RWPE2 (cell line): ENCODE measurements around the gene SLC29A3.

ENCODE experiments used
- ATAC-seq: fragments of 200-7000 bp; cut with Tn5 transposase; 3 replicates; pipeline ENCODE4 v1.9.1; 2021; ENCODE audit warnings: low read depth
- DNase-seq: peaks from one replicate; pipeline ENCODE4 v3.0.0-alpha.2; 2020; ENCODE audit warnings: low spot score
- H3K27ac ChIP-seq: fragments of 450-650 bp; 2 replicates; pipeline ENCODE4 v1.5.1; 2017; ENCODE audit warnings: mild to moderate bottlenecking; ENCODE audit not compliant: poor library complexity, severe bottlenecking
- H3K27me3 ChIP-seq: fragments of 250-450 bp; sonication (Bioruptor Pico); 2 replicates; pipeline ENCODE4 v1.5.1; 2021; ENCODE audit warnings: mild to moderate bottlenecking, moderate library complexity; ENCODE audit not compliant: insufficient read depth, poor library complexity, severe bottlenecking
- H3K36me3 ChIP-seq: fragments of 250-450 bp; sonication (Bioruptor Pico); 2 replicates; pipeline ENCODE4 v1.5.1; 2020; ENCODE audit warnings: low read depth, mild to moderate bottlenecking, moderate library complexity
- H3K4me1 ChIP-seq: fragments of 250-450 bp; sonication (Bioruptor Pico); 2 replicates; pipeline ENCODE4 v1.5.1; 2021; ENCODE audit warnings: mild to moderate bottlenecking, moderate library complexity; ENCODE audit not compliant: insufficient read depth, poor library complexity, severe bottlenecking
- H3K4me3 ChIP-seq: fragments of 250-450 bp; sonication (Bioruptor Pico); 2 replicates; pipeline ENCODE4 v1.5.1; 2021; ENCODE audit warnings: mild to moderate bottlenecking, moderate library complexity; ENCODE audit not compliant: severe bottlenecking
- H3K9me3 ChIP-seq: fragments of 250-450 bp; sonication (Bioruptor Pico); 2 replicates; pipeline ENCODE4 v1.5.1; 2021; ENCODE audit warnings: mild to moderate bottlenecking, moderate library complexity; ENCODE audit not compliant: severe bottlenecking
- CTCF ChIP-seq: fragments of 450-650 bp; IDR thresholded peaks from one replicate; pipeline ENCODE4 v1.5.1; 2017; ENCODE audit warnings: mild to moderate bottlenecking, moderate library complexity; ENCODE audit not compliant: poor library complexity, severe bottlenecking

Gene SLC29A3

GRCh38 chr10:71408436-71409225, 89.6 kb downstream of the SLC29A3 start:
- no peak overlapping the region for H3K27ac ChIP-seq

GRCh38 chr10:71409516-71410104, 90.6 kb downstream of the SLC29A3 start:
- ATAC-seq = no peak
- Histone ChIP-seq H3K4me1 (no peaks in the 10 kb centered on the region), H3K27me3 (no peaks in the 10 kb centered on the region), H3K27ac (no peak overlapping the region), H3K4me3 (no peak overlapping the region), H3K36me3 (no peaks in the 10 kb centered on the region), H3K9me3 (no peaks in the 10 kb centered on the region)
- no peak for TF ChIP-seq CTCF
- no peak for DNase-seq

More at GRCh38 chr10:71408436-71409225, 89.6 kb downstream of the SLC29A3 start:
- TF ChIP-seq CTCF = no peak
- no peak overlapping the region for H3K4me3 ChIP-seq
- no peaks in the 10 kb centered on the region for H3K36me3 ChIP-seq
- no peaks in the 10 kb centered on the region for H3K4me1 ChIP-seq
- no peaks in the 10 kb centered on the region for H3K27me3 ChIP-seq
- DNase-seq (no peak), ATAC-seq (no peak)
- H3K9me3 ChIP-seq = no peaks in the 10 kb centered on the region
